Neuronal stem cell (in vitro differentiated cells): ENCODE data around the gene ANKMY1.

Experiments used
- DNase-seq: peaks from one replicate; pipeline ENCODE4 v3.0.0-alpha.2; 2013; ENCODE audit warnings: low spot score
- H2AFZ ChIP-seq: one replicate; pipeline ENCODE4 v1.6.1; 2013; ENCODE audit warnings: mild to moderate bottlenecking, low read length, inconsistent platforms
- H2AK5ac ChIP-seq: 2 replicates; pipeline ENCODE4 v1.6.1; 2013; ENCODE audit warnings: low read depth, mild to moderate bottlenecking, inconsistent platforms, low read length, moderate library complexity, mixed read lengths
- H2BK120ac ChIP-seq: 2 replicates; pipeline ENCODE4 v1.6.1; 2013; ENCODE audit warnings: low read depth, mild to moderate bottlenecking, inconsistent platforms, low read length, moderate library complexity, mixed read lengths
- H2BK12ac ChIP-seq: one replicate; pipeline ENCODE4 v1.6.1; 2013; ENCODE audit warnings: low read length, inconsistent platforms
- H2BK15ac ChIP-seq: 2 replicates; pipeline ENCODE4 v1.6.1; 2013; ENCODE audit warnings: mild to moderate bottlenecking, low read length, inconsistent platforms, mixed read lengths
- H2BK5ac ChIP-seq: one replicate; pipeline ENCODE4 v1.6.1; 2013; ENCODE audit warnings: inconsistent platforms, mild to moderate bottlenecking, low read length, moderate library complexity
- H3K14ac ChIP-seq: one replicate; pipeline ENCODE4 v1.6.1; 2013; ENCODE audit warnings: low read length, inconsistent platforms
- H3K18ac ChIP-seq: 2 replicates; pipeline ENCODE4 v1.6.1; 2013; ENCODE audit warnings: low read length, inconsistent platforms
- H3K23ac ChIP-seq: 2 replicates; pipeline ENCODE4 v1.6.1; 2013; ENCODE audit warnings: low read depth, mild to moderate bottlenecking, mixed read lengths, low read length, inconsistent platforms; ENCODE audit not compliant: poor library complexity
- H3K27ac ChIP-seq: replicated peaks from 3 replicates; pipeline ENCODE4 v1.5.1; 2013; ENCODE audit warnings: low read length, inconsistent platforms
- H3K27me3 ChIP-seq, 3 experiments: 2 replicates each; pipeline ENCODE4 v1.6.1; 2013; ENCODE audit warnings: low read length in 3 of 3, mild to moderate bottlenecking in 2 of 3, inconsistent platforms in 1 of 3, low read depth in 1 of 3, mixed read lengths in 1 of 3, moderate library complexity in 1 of 3; ENCODE audit not compliant: control insufficient read depth in 3 of 3, insufficient read depth in 3 of 3
- H3K36me3 ChIP-seq, 2 donors: replicated peaks in 1 of 2; 2 replicates each; pipeline ENCODE4 v1.6.1; 2013; ENCODE audit warnings: low read length in 2 of 2; ENCODE audit not compliant: control insufficient read depth in 2 of 2, insufficient read depth in 2 of 2
- H3K4ac ChIP-seq: 2 replicates; pipeline ENCODE4 v1.6.1; 2013; ENCODE audit warnings: inconsistent platforms, mild to moderate bottlenecking, low read length, moderate library complexity
- H3K4me1 ChIP-seq, 2 donors: 1 replicate in 1 of 2; 2 replicates in 1 of 2; pipeline ENCODE4 v1.6.1; 2013; ENCODE audit warnings: low read length in 2 of 2, low read depth in 1 of 2; ENCODE audit not compliant: control insufficient read depth in 2 of 2, insufficient read depth in 1 of 2
- H3K4me2 ChIP-seq: one replicate; pipeline ENCODE4 v1.6.1; 2013; ENCODE audit warnings: mild to moderate bottlenecking, low read length, inconsistent platforms; ENCODE audit not compliant: insufficient read depth, poor library complexity, severe bottlenecking
- H3K4me3 ChIP-seq, 2 donors: 2 replicates each; pipeline ENCODE4 v1.5.1; 2013; ENCODE audit warnings: low read length in 2 of 2, mild to moderate bottlenecking in 2 of 2, inconsistent platforms in 1 of 2, moderate library complexity in 1 of 2
- H3K79me1 ChIP-seq: one replicate; pipeline ENCODE4 v1.6.1; 2013; ENCODE audit warnings: low read depth, mild to moderate bottlenecking, inconsistent platforms, low read length, moderate library complexity
- H3K9ac ChIP-seq: one replicate; pipeline ENCODE4 v1.6.1; 2013; ENCODE audit warnings: mild to moderate bottlenecking, low read depth, low read length, inconsistent platforms; ENCODE audit not compliant: poor library complexity
- H3K9me3 ChIP-seq, 2 donors: replicated peaks in 1 of 2; 2 replicates each; pipeline versions ENCODE3 to v1.6.1; 2013; ENCODE audit warnings: low read length in 2 of 2, mild to moderate bottlenecking in 2 of 2, inconsistent platforms in 1 of 2, low read depth in 1 of 2, mixed read lengths in 1 of 2, moderate library complexity in 1 of 2; ENCODE audit not compliant: control insufficient read depth in 2 of 2, insufficient read depth in 1 of 2
- H4K8ac ChIP-seq: one replicate; pipeline ENCODE4 v1.6.1; 2013; ENCODE audit warnings: low read depth, mild to moderate bottlenecking, inconsistent platforms, low read length, moderate library complexity
- H4K91ac ChIP-seq: one replicate; pipeline ENCODE4 v1.6.1; 2013; ENCODE audit warnings: low read length, low read depth, mild to moderate bottlenecking, inconsistent platforms; ENCODE audit not compliant: poor library complexity
- WGBS, 2 donors: extraction: QIAGEN DNeasy Blood & Tissue Kit; methylation state at CpG; one replicate each; pipeline ENCODE4 v1.1.7; 2013; ENCODE audit warnings: missing lambda C conversion rate in 2 of 2, mixed read lengths in 1 of 2; ENCODE audit not compliant: insufficient read length in 2 of 2, insufficient replicate concordance in 1 of 2; ENCODE audit errors: extremely low coverage in 2 of 2; 5-methylcytosine and 5-hydroxymethylcytosine counted together

Gene ANKMY1

DNA sequence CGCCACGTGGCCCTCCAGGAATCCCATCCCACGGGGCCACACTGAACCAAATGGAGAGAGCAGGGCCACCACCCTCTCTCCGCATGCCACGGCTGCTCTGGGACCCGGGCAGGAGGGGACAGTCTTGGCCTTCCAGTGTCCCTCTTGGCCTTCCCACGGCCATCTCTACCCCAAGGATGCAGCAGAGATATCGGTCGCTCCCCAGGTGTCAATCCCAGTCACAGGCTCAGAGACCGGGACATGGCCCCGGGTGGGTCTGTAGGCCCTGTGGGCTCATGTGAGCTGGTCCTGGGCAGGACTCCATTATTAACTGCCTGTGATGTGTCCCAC lies 44.0 kb upstream of the ANKMY1 start:
- DNase-seq, result no peak
- Histone ChIP-seq H3K4ac (no peak overlapping the region), H3K27ac (no peak overlapping the region), H3K9me3 (no peaks in the 10 kb centered on the region), H4K91ac (no peak overlapping the region), H2AFZ (no peak overlapping the region), H3K4me1 (no peaks in the 10 kb centered on the region), H4K8ac (no peak overlapping the region), H2AK5ac (no peak overlapping the region), H3K9ac (no peak overlapping the region), H2BK120ac (no peak overlapping the region), H2BK5ac (no peak overlapping the region), H3K36me3 (peaks cover 16 to 21% of the 10 kb centered on the region in 2 donors), H3K27me3 (no peaks in the 10 kb centered on the region), H3K4me3 (no peak overlapping the region), H2BK12ac (no peak overlapping the region), H3K14ac (no peak overlapping the region), H3K4me2 (no peak overlapping the region), H3K18ac (peak overlapping the region; percentile 13), H2BK15ac (no peak overlapping the region), H3K79me1 (peaks cover 7% of the 10 kb centered on the region), H3K23ac (no peak overlapping the region)
- no CpG with 5 or more reads among the region's 11 CpGs for WGBS, 2 donors

- WGBS, 2 donors, result no CpG with 5 or more reads among the region's 20 CpGs
- H3K4me1 ChIP-seq, result no peaks in the 10 kb centered on the region
- no peak overlapping the region for H3K14ac ChIP-seq
- H3K9ac ChIP-seq, result no peak overlapping the region
- H2BK120ac ChIP-seq, result no peak overlapping the region
- H3K79me1 ChIP-seq, result peaks cover 7% of the 10 kb centered on the region
- no peak overlapping the region for H4K8ac ChIP-seq
- H3K4me2 ChIP-seq, result no peak overlapping the region
- peak overlapping the region; percentile 13 for H3K18ac ChIP-seq
- H2AK5ac ChIP-seq, result no peak overlapping the region
- no peaks in the 10 kb centered on the region for H3K27me3 ChIP-seq
- H2BK5ac ChIP-seq, result no peak overlapping the region
- H4K91ac ChIP-seq, result no peak overlapping the region
- H3K23ac ChIP-seq, result peak overlapping the region; percentile 31
- H3K9me3 ChIP-seq, result no peaks in the 10 kb centered on the region
- H3K4me3 ChIP-seq, result no peak overlapping the region
- no peak overlapping the region for H3K4ac ChIP-seq
- no peak overlapping the region for H2AFZ ChIP-seq
- H3K36me3 ChIP-seq, result peaks cover 18 to 26% of the 10 kb centered on the region in 2 donors
- no peak for DNase-seq
- no peak overlapping the region for H3K27ac ChIP-seq
- no peak overlapping the region for H2BK12ac ChIP-seq
- H2BK15ac ChIP-seq, result no peak overlapping the region
Measured at GRCh38 chr2:240601061-240601830, 43.5 kb upstream of the ANKMY1 start.

DNA sequence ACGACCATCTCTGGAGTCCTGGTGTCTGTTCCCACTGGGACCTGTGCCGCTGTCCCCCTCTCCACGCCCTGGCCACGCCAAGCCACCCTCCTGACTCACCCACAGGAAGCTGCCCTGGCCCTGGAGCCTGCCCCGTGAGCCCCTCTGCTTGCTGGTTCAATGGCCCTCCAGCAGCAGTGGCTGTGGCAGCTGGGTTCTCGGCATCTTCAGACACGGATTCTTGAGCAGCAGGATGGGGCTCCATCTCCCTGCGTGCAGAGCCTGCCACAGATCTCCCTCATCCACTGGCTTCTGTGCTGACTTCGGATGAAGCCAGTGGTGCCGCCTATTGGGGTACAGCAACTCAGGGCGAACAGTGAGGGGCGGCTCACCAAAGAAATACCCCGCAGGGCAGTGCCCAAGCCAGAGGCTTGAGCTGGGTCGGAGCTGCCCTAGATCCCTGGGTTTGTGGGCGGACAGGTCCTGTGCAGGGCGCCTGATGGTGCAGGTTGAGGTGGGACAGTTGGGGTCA lies 42.7 kb upstream of the ANKMY1 start:
- H2BK15ac ChIP-seq, result no peak overlapping the region
- peaks cover 9% of the 10 kb centered on the region for H3K79me1 ChIP-seq
- H3K4me1 ChIP-seq, result no peaks in the 10 kb centered on the region
- no peak overlapping the region for H4K8ac ChIP-seq
- peaks cover 20 to 32% of the 10 kb centered on the region in 2 donors for H3K36me3 ChIP-seq
- H3K27me3 ChIP-seq, result no peaks in the 10 kb centered on the region
- H3K9me3 ChIP-seq, result no peaks in the 10 kb centered on the region
- H3K27ac ChIP-seq, result no peak overlapping the region
- no peak overlapping the region for H3K4me2 ChIP-seq
- H2BK5ac ChIP-seq, result no peak overlapping the region
- no peak overlapping the region for H3K9ac ChIP-seq
- H2BK12ac ChIP-seq, result no peak overlapping the region
- H3K18ac ChIP-seq, result no peak overlapping the region
- DNase-seq, result no peak
- no peak overlapping the region for H3K14ac ChIP-seq
- H3K4ac ChIP-seq, result no peak overlapping the region
- WGBS, 2 donors, result no CpG with 5 or more reads among the region's 16 CpGs
- H2BK120ac ChIP-seq, result no peak overlapping the region
- no peak overlapping the region for H3K4me3 ChIP-seq
- no peak overlapping the region for H2AK5ac ChIP-seq
- H2AFZ ChIP-seq, result no peak overlapping the region
- H3K23ac ChIP-seq, result no peak overlapping the region
- H4K91ac ChIP-seq, result no peak overlapping the region

- H3K79me1 ChIP-seq, result peaks cover 9% of the 10 kb centered on the region
- H3K18ac ChIP-seq, result no peak overlapping the region
- no peak overlapping the region for H3K4ac ChIP-seq
- H3K9ac ChIP-seq, result no peak overlapping the region
- H3K4me3 ChIP-seq, result no peak overlapping the region
- H3K27ac ChIP-seq, result no peak overlapping the region
- no peak overlapping the region for H2BK15ac ChIP-seq
- H3K27me3 ChIP-seq, result no peaks in the 10 kb centered on the region
- no peak overlapping the region for H3K4me2 ChIP-seq
- no peaks in the 10 kb centered on the region for H3K4me1 ChIP-seq
- H3K9me3 ChIP-seq, result no peaks in the 10 kb centered on the region
- H2BK12ac ChIP-seq, result no peak overlapping the region
- H4K91ac ChIP-seq, result no peak overlapping the region
- WGBS, 2 donors, result no CpG with 5 or more reads among the region's 11 CpGs
- no peak overlapping the region for H2AFZ ChIP-seq
- H4K8ac ChIP-seq, result no peak overlapping the region
- no peak overlapping the region for H3K14ac ChIP-seq
- H3K23ac ChIP-seq, result no peak overlapping the region
- no peak overlapping the region for H2BK120ac ChIP-seq
- no peak overlapping the region for H2AK5ac ChIP-seq
- H2BK5ac ChIP-seq, result no peak overlapping the region
- no peak for DNase-seq
- peaks cover 20 to 39% of the 10 kb centered on the region in 2 donors for H3K36me3 ChIP-seq
Measured at GRCh38 chr2:240599141-240599583, 41.4 kb upstream of the ANKMY1 start.
